SHP77 treated with DMSO at 0.1 percent for 48 hours (cell line): Measurements from ENCODE around the gene TMEM156.
"Not testable (repeated sequence)": the region's sequence is repeated elsewhere in the genome, so short reads cannot be mapped to it uniquely, and the experiment has no call there.

Source experiments
- DNase-seq: peaks from one replicate; lab custom pipeline; 2025; lab: John Stamatoyannopoulos, UW

TMEM156 gene

GRCh38 chr4:38957261-38957815 is 74.9 kb downstream of the TMEM156 start:
- DNase-seq: no peak

GRCh38 chr4:38955957-38956356 is 76.3 kb downstream of the TMEM156 start:
- no peak for DNase-seq

- no peak for DNase-seq
Observed at GRCh38 chr4:38954727-38955126, 77.5 kb downstream of the TMEM156 start.

- no peak for DNase-seq
Observed at GRCh38 chr4:38952017-38952416, 80.2 kb downstream of the TMEM156 start.

GRCh38 chr4:38951598-38951997 is 80.6 kb downstream of the TMEM156 start:
- no peak for DNase-seq

- no peak for DNase-seq
Observed at GRCh38 chr4:38950734-38951133, 81.5 kb downstream of the TMEM156 start.

GRCh38 chr4:38950159-38950558 is 82.0 kb downstream of the TMEM156 start:
- DNase-seq: no peak

GRCh38 chr4:38949411-38950051 is 82.7 kb downstream of the TMEM156 start:
- no peak for DNase-seq

GRCh38 chr4:38948551-38948950 is 83.7 kb downstream of the TMEM156 start:
- DNase-seq: no peak

GRCh38 chr4:38946919-38947318 is 85.3 kb downstream of the TMEM156 start:
- no peak for DNase-seq

- no peak for DNase-seq
Observed at GRCh38 chr4:38944440-38944839, 87.8 kb downstream of the TMEM156 start.

- DNase-seq: no peak
Observed at GRCh38 chr4:38943343-38943742, 88.9 kb downstream of the TMEM156 start.

- DNase-seq: not testable (repeated sequence)
Observed at GRCh38 chr4:38941906-38942305, 90.3 kb downstream of the TMEM156 start.

- DNase-seq: no peak
Observed at GRCh38 chr4:38940476-38940875, 91.7 kb downstream of the TMEM156 start.

- DNase-seq: no peak
Observed at GRCh38 chr4:38939165-38939564, 93.0 kb downstream of the TMEM156 start.

- no peak for DNase-seq
Observed at GRCh38 chr4:38935391-38936073, 96.7 kb downstream of the TMEM156 start.

- no peak for DNase-seq
Observed at GRCh38 chr4:38931125-38931524, 101.1 kb downstream of the TMEM156 start.

GRCh38 chr4:38930707-38931106 is 101.5 kb downstream of the TMEM156 start:
- DNase-seq: no peak

GRCh38 chr4:38930204-38930603 is 102.0 kb downstream of the TMEM156 start:
- no peak for DNase-seq

- DNase-seq: no peak
Observed at GRCh38 chr4:38928974-38929373, 103.2 kb downstream of the TMEM156 start.

GRCh38 chr4:38928568-38928967 is 103.6 kb downstream of the TMEM156 start:
- DNase-seq: no peak

GRCh38 chr4:38926896-38927295 is 105.3 kb downstream of the TMEM156 start:
- DNase-seq: no peak
